Testis (tissue), 2 donors: ENCODE data around the gene BARHL2.

Source experiments
- CTCF ChIP-seq, 3 experiments: fragments of 450-650 bp in 2 of 3; fragments of 200-600 bp in 1 of 3; sonication (generic) in 1 of 3; IDR thresholded peaks; one replicate each; pipeline ENCODE4 v1.5.1; 2016 to 2019; ENCODE audit warnings: antibody characterized with exemption in 3 of 3, mild to moderate bottlenecking in 2 of 3, moderate library complexity in 1 of 3
- POLR2A ChIP-seq: fragments of 450-650 bp; IDR thresholded peaks from one replicate; pipeline ENCODE4 v1.6.1; 2017; ENCODE audit warnings: antibody characterized with exemption, mild to moderate bottlenecking, moderate library complexity

- TF ChIP-seq CTCF (IDR thresholded peaks at IDR 0.05), result no peak
- TF ChIP-seq POLR2A, result no peak
Observed at GRCh38 chr1:90724361-90724760, 7.3 kb upstream of the BARHL2 start.
